T-cell (primary cell): ENCODE data around the gene GFRA1. TPM values are rescaled to one million over a fixed set of nuclear protein-coding genes. Genes with fewer than 3 reads are reported as not detected.

Experiments
- ATAC-seq, 4 experiments: fragments of 200-7000 bp in 3 of 4; fragments of 150-1000 bp in 1 of 4; cut with Tn5 transposase; replicated peaks in 1 of 4; 1 replicate in 3 of 4; 2 replicates in 1 of 4; pipeline ENCODE4 v1.10.0; 2021; ENCODE audit warnings: moderate library complexity in 3 of 4, mild to moderate bottlenecking in 2 of 4, moderate number of reproducible peaks in 1 of 4
- CTCF ChIA-PET, 2 donors: fragments of 300-600 bp; sonication (Branson Sonifier 250); formaldehyde crosslinking; loops; one replicate each; lab custom pipeline; 2022; ENCODE audit warnings: antibody characterized with exemption in 2 of 2; lab: Charles Lee
- POLR2A ChIA-PET, 2 donors: fragments of 300-600 bp; sonication (Branson Sonifier 250); formaldehyde crosslinking; loops; one replicate each; lab custom pipeline; 2022; ENCODE audit warnings: antibody characterized with exemption in 2 of 2; lab: Charles Lee
- DNase-seq, 35 experiments: peaks; one replicate each; pipeline versions ENCODE4 v3.0.0 to v3.0.0-alpha.2; 2013 to 2023
- H3K27ac ChIP-seq: one replicate; pipeline ENCODE4 v1.5.1; 2013; ENCODE audit warnings: low read length
- H3K27me3 ChIP-seq, 2 experiments: replicated peaks in 1 of 2; 1 replicate in 1 of 2; 2 replicates in 1 of 2; pipeline versions ENCODE4 v1.6.1 to v1.7.0; 2013; ENCODE audit warnings: low read length in 1 of 2, mixed read lengths in 1 of 2; ENCODE audit not compliant: control insufficient read depth in 2 of 2, insufficient read depth in 2 of 2; ENCODE audit errors: extremely low read depth in 1 of 2
- H3K36me3 ChIP-seq, 2 donors: 1 replicate in 1 of 2; 2 replicates in 1 of 2; pipeline versions ENCODE4 v1.6.1 to v1.7.0; 2013; ENCODE audit warnings: low read length in 1 of 2; ENCODE audit not compliant: control insufficient read depth in 2 of 2, insufficient read depth in 1 of 2; ENCODE audit errors: extremely low read depth in 1 of 2
- H3K4me1 ChIP-seq, 2 experiments: 1 replicate in 1 of 2; 2 replicates in 1 of 2; pipeline versions ENCODE4 v1.6.1 to v1.7.0; 2013; ENCODE audit warnings: low read length in 2 of 2, mixed read lengths in 1 of 2; ENCODE audit not compliant: insufficient read depth in 2 of 2, control insufficient read depth in 1 of 2; ENCODE audit errors: extremely low read depth in 1 of 2
- H3K4me3 ChIP-seq, 2 donors: 1 replicate in 1 of 2; 2 replicates in 1 of 2; pipeline versions ENCODE4 v1.5.1 to v1.7.0; 2013; ENCODE audit warnings: mild to moderate bottlenecking in 2 of 2, low read length in 1 of 2, moderate library complexity in 1 of 2; ENCODE audit not compliant: control insufficient read depth in 1 of 2; ENCODE audit errors: extremely low read depth in 1 of 2
- H3K9me3 ChIP-seq: 2 replicates; pipeline ENCODE4 v1.7.0; 2013
- H3K27ac Mint-ChIP-seq, 2 donors: one replicate each; pipeline ENCODE4 v1.8.0; 2020 to 2021; ENCODE audit warnings: mild to moderate bottlenecking in 2 of 2, mixed read lengths in 2 of 2
- H3K27me3 Mint-ChIP-seq, 2 donors: one replicate each; pipeline ENCODE4 v1.8.0; 2021 to 2022; ENCODE audit warnings: mixed read lengths in 2 of 2
- H3K36me3 Mint-ChIP-seq: one replicate; pipeline ENCODE4 v1.8.0; 2021; ENCODE audit warnings: mixed read lengths
- H3K4me1 Mint-ChIP-seq, 3 donors: one replicate each; pipeline ENCODE4 v1.8.0; 2020 to 2022; ENCODE audit warnings: mixed read lengths in 3 of 3, mild to moderate bottlenecking in 1 of 3
- H3K4me3 Mint-ChIP-seq, 3 donors: one replicate each; pipeline ENCODE4 v1.8.0; 2020 to 2022; ENCODE audit warnings: mild to moderate bottlenecking in 3 of 3, mixed read lengths in 3 of 3, moderate library complexity in 3 of 3
- H3K9me3 Mint-ChIP-seq, 3 donors: one replicate each; pipeline ENCODE4 v1.8.0; 2020 to 2022; ENCODE audit warnings: mixed read lengths in 3 of 3
- WGBS: methylation state at CpG from one replicate; pipeline ENCODE4 v1.1.5; 2013; ENCODE audit warnings: missing lambda C conversion rate; ENCODE audit not compliant: insufficient coverage; 5-methylcytosine and 5-hydroxymethylcytosine counted together
- total RNA-seq, 35 experiments: library from RNA in 6 of 35; stranded (reverse) in 6 of 35; fragments of 120-200 nt in 1 of 35; gene quantifications; one replicate each; pipeline versions ENCODE4 v1.2.1 to v1.2.4 and lab custom pipeline; 2013 to 2026

Gene GFRA1
- total RNA-seq, 5 donors from 2014 or later (not counting 1 experiment from before 2014, with no cell fraction given), result 0.03 to 0.25 (median 0.20) TPM; not detected in 2

- Mint-ChIP-seq H3K4me1 (no peaks in the 10 kb centered on the region), H3K4me3 (no peak overlapping the region), H3K36me3 (no peaks in the 10 kb centered on the region), H3K9me3 (peaks cover 0 to 3% (median 0%) of the 10 kb centered on the region in 3 donors), H3K27ac (no peak overlapping the region), H3K27me3 (peaks cover 0 to 3% of the 10 kb centered on the region in 2 donors)
- no peak for ATAC-seq
- Histone ChIP-seq H3K4me3 (no peak overlapping the region), H3K27ac (no peak overlapping the region), H3K36me3 (no peaks in the 10 kb centered on the region), H3K27me3 (no peaks in the 10 kb centered on the region), H3K4me1 (no peaks in the 10 kb centered on the region), H3K9me3 (no peaks in the 10 kb centered on the region)
- ChIA-PET POLR2A (no interaction called here), CTCF (no interaction called here)
- 42% methylated on average over 2 of the region's 3 CpGs for WGBS
- DNase-seq, result no peak
Measured at GRCh38 chr10:116237260-116237659, 35.7 kb downstream of the GFRA1 start.

- WGBS, result no CpG with 5 or more reads among the region's 2 CpGs
- H3K27ac ChIP-seq, result no peak overlapping the region
- no peak overlapping the region for H3K4me3 ChIP-seq
- H3K27me3 Mint-ChIP-seq, result peaks cover 0 to 3% of the 10 kb centered on the region in 2 donors
- no peak overlapping the region for H3K4me3 Mint-ChIP-seq
- CTCF ChIA-PET, result no interaction called here
- H3K9me3 Mint-ChIP-seq, result peaks cover 0 to 3% (median 0%) of the 10 kb centered on the region in 3 donors
- H3K4me1 Mint-ChIP-seq, result no peaks in the 10 kb centered on the region
- POLR2A ChIA-PET, result no interaction called here
- H3K27ac Mint-ChIP-seq, result no peak overlapping the region
- no peaks in the 10 kb centered on the region for H3K9me3 ChIP-seq
- ATAC-seq, result no peak
- no peak for DNase-seq
- H3K4me1 ChIP-seq, result no peaks in the 10 kb centered on the region
- no peaks in the 10 kb centered on the region for H3K36me3 Mint-ChIP-seq
- no peaks in the 10 kb centered on the region for H3K27me3 ChIP-seq
- no peaks in the 10 kb centered on the region for H3K36me3 ChIP-seq
Measured at GRCh38 chr10:116233230-116233629, 39.8 kb downstream of the GFRA1 start.

- Mint-ChIP-seq H3K9me3 (no peaks in the 10 kb centered on the region), H3K27ac (no peak overlapping the region), H3K36me3 (no peaks in the 10 kb centered on the region), H3K4me1 (no peaks in the 10 kb centered on the region), H3K4me3 (no peak overlapping the region), H3K27me3 (peaks cover 0 to 3% of the 10 kb centered on the region in 2 donors)
- no peaks in the 10 kb centered on the region for H3K27me3 ChIP-seq
- ATAC-seq (no peak), DNase-seq (no peak)
- no peaks in the 10 kb centered on the region for H3K9me3 ChIP-seq
- no peak overlapping the region for H3K4me3 ChIP-seq
- H3K4me1 ChIP-seq, result no peaks in the 10 kb centered on the region
- WGBS, result 20% methylated on average over 1 of the region's 2 CpGs
- H3K27ac ChIP-seq, result no peak overlapping the region
- ChIA-PET CTCF (no interaction called here), POLR2A (no interaction called here)
- no peaks in the 10 kb centered on the region for H3K36me3 ChIP-seq
Measured at GRCh38 chr10:116232613-116233012, 40.4 kb downstream of the GFRA1 start.

DNA sequence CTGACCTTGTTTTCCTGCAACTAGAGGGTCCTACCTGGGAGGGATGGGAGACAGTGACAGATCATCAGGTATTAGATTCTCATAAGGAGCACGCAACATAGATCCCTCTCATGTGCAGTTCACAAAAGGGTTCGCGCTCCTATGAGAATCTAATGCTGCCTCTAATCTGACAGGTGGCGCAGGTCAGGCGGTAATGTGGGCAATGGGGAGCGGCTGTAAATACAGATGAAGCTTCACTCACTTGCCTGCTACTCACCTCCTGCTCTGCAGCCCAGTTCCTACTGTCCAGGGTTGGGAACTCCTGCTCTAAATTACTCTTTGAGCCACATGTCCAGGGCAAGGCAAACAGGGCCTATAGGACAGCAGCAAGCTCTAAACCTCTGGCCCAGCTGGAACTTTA lies 46.2 kb downstream of the GFRA1 start:
- ATAC-seq (no peak), DNase-seq (no peak)
- Histone ChIP-seq H3K27ac (no peak overlapping the region), H3K27me3 (no peaks in the 10 kb centered on the region), H3K36me3 (no peaks in the 10 kb centered on the region), H3K4me3 (no peak overlapping the region), H3K4me1 (no peaks in the 10 kb centered on the region), H3K9me3 (no peaks in the 10 kb centered on the region)
- Mint-ChIP-seq H3K27ac (no peak overlapping the region), H3K4me3 (no peak overlapping the region), H3K4me1 (no peaks in the 10 kb centered on the region), H3K27me3 (no peaks in the 10 kb centered on the region), H3K9me3 (no peaks in the 10 kb centered on the region), H3K36me3 (no peaks in the 10 kb centered on the region)
- CTCF ChIA-PET, result no interaction called here
- 97% methylated on average over 4 of the region's 6 CpGs for WGBS
- POLR2A ChIA-PET, result no interaction called here

DNA sequence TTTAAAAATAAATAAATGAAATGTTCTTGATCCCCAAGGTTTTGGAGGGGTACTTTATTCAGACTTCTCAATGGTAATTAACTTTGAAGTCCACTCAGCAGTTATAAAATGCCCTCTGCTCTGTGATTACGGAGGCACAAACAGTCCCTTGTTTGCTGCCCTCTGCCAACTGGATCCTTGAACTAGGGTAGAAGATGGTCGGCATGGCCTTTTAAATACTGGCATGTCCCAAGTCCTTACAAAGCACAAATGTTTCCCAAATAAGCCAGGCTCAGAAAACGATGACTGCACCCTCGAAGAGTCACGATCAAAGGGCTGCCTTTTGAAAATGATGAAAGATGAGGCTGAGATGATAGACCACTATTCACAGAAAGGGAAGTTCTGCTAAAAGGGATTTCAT lies 47.0 kb downstream of the GFRA1 start:
- ATAC-seq (no peak), DNase-seq (no peak)
- Histone ChIP-seq H3K4me1 (no peaks in the 10 kb centered on the region), H3K27me3 (no peaks in the 10 kb centered on the region), H3K36me3 (no peaks in the 10 kb centered on the region), H3K4me3 (no peak overlapping the region), H3K9me3 (no peaks in the 10 kb centered on the region), H3K27ac (no peak overlapping the region)
- ChIA-PET CTCF (interaction anchor here (0.6 to 0.7 kb wide), 2 partner anchors 41 to 450 kb away, joined by 4 to 7 read pairs; no protein-coding TSS in a partner anchor), POLR2A (interaction anchor here in 1 of 2 donors (0.7 kb wide), 1 partner anchor 29 kb away, joined by 10 read pairs; no protein-coding TSS in a partner anchor)
- no peaks in the 10 kb centered on the region for H3K9me3 Mint-ChIP-seq
- no peak overlapping the region for H3K27ac Mint-ChIP-seq
- no peaks in the 10 kb centered on the region for H3K36me3 Mint-ChIP-seq
- 90% methylated on average over 2 of the region's 5 CpGs for WGBS
- H3K27me3 Mint-ChIP-seq, result no peaks in the 10 kb centered on the region
- no peaks in the 10 kb centered on the region for H3K4me1 Mint-ChIP-seq
- H3K4me3 Mint-ChIP-seq, result no peak overlapping the region

DNA sequence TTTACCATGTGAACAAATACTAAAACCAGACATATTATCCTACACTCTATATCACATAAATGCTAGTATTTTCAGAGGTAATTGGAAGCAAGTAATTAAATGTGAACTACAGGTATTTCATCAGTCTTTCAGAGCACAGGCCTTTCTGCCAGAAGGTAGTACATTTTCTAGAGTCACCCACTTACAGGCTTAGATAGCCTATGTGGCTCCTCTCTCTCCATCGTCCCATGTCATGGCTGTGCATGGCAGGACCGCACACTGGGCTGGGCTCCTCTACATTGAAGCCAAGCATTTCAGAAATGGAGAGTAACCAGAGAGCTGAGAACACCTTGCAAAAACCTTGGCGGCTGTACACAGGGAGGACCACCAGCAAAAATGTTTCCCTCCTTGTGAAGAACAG lies 49.7 kb downstream of the GFRA1 start:
- no peak overlapping the region for H3K4me3 ChIP-seq
- no peaks in the 10 kb centered on the region for H3K27me3 Mint-ChIP-seq
- CTCF ChIA-PET, result no interaction called here
- no peak for ATAC-seq
- no peaks in the 10 kb centered on the region for H3K9me3 Mint-ChIP-seq
- no peaks in the 10 kb centered on the region for H3K27me3 ChIP-seq
- POLR2A ChIA-PET, result no interaction called here
- no peaks in the 10 kb centered on the region for H3K4me1 ChIP-seq
- H3K36me3 ChIP-seq, result no peaks in the 10 kb centered on the region
- H3K9me3 ChIP-seq, result no peaks in the 10 kb centered on the region
- no peak for DNase-seq
- H3K4me1 Mint-ChIP-seq, result no peaks in the 10 kb centered on the region
- WGBS, result 70% methylated on average over 3 of the region's 3 CpGs
- no peak overlapping the region for H3K27ac Mint-ChIP-seq
- no peak overlapping the region for H3K27ac ChIP-seq
- no peaks in the 10 kb centered on the region for H3K36me3 Mint-ChIP-seq
- no peak overlapping the region for H3K4me3 Mint-ChIP-seq

GRCh38 chr10:116221053-116221452 lies 52.0 kb downstream of the GFRA1 start:
- H3K4me3 ChIP-seq, result no peak overlapping the region
- Mint-ChIP-seq H3K36me3 (no peaks in the 10 kb centered on the region), H3K4me1 (no peaks in the 10 kb centered on the region), H3K9me3 (no peaks in the 10 kb centered on the region), H3K27me3 (no peaks in the 10 kb centered on the region), H3K4me3 (no peak overlapping the region), H3K27ac (no peak overlapping the region)
- no peaks in the 10 kb centered on the region for H3K9me3 ChIP-seq
- ATAC-seq (no peak), DNase-seq (no peak)
- ChIA-PET POLR2A (no interaction called here), CTCF (no interaction called here)
- H3K4me1 ChIP-seq, result no peaks in the 10 kb centered on the region
- H3K27ac ChIP-seq, result no peak overlapping the region
- H3K27me3 ChIP-seq, result no peaks in the 10 kb centered on the region
- WGBS, result 67% methylated on average over 1 of the region's 3 CpGs
- no peaks in the 10 kb centered on the region for H3K36me3 ChIP-seq
